Activated CD4-positive, CD25-positive, alpha-beta regulatory T cell treated with anti-CD3 and anti-CD28 coated beads, Interleukin-2, amount 50 U/mL, for 72 hours (primary cell): ENCODE results near the gene NSG1.

Experiments
- DNase-seq: peaks from one replicate; pipeline ENCODE4 v3.0.0; 2021

NSG1 gene

DNA sequence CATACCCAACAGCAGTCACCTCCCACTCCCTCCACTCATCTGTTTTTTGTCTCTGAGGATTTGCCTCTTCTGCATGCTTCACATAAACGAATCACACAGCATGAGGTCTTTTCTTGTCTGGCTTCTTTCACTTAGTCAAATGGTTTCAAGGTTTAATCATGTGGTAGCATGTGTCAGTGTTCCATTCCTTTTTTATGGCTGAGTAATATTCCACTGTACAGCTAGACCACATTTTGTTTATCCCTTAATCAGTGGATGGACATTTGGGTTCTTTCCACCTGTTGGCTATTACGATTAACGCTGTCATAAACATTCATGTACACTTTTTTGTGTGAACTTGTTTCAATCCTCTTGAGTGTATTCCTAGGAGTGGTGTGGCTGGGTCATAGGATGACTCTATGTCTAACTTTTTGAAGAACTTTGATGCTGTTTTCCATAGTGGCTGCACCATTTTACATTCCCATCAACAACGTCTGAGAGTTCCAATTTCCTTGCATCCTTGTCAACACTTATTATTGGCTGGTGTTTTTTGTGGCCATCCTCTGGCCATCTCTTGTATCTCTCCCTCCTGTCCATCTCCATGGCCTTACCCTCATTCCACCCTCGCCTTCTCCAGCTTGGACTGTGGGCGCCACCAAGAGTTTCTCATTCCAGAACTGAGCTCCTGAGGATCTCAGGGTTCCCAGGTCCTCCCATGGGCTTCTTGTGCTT, 12.4 kb upstream of the NSG1 start:
- no peak for DNase-seq

DNA sequence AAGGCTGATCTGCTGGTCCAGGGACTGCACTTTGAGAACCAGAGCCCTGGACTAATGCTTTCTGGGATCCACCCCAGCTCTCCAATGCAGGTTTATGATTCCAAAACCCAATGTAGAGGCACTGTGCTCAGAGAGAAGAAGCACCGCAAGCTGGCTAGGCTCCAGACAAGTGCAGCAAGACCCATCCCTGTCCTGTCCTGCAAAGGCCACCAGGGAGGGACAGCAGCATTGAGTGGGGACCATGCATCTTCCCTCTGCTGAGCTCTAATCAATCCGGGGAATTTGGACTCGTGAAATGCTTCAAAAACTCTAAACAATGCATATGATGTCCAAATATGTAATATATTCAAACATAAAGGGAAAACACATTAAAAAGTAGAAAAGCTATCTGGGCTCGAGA, 10.8 kb upstream of the NSG1 start:
- DNase-seq, result no peak

DNA sequence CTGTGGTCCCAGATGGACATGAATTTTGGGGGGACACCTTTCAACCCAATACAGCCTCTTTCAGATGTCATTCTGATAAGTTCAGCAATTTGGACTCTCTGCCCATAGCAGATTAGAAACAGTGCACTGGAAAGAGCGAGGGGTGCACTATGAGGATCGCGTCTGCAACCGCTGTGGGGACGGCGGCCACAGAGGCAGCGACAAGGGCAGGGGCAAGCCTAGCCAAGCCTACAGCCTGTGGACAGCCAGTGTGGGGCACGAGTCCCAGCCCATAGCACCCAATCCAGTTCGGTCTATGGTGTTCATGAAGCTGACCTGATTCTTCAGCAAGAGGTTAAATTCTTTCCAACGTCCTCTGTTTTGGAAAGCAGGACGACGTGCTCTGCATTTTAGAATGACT, 9.7 kb upstream of the NSG1 start:
- DNase-seq, result no peak

DNA sequence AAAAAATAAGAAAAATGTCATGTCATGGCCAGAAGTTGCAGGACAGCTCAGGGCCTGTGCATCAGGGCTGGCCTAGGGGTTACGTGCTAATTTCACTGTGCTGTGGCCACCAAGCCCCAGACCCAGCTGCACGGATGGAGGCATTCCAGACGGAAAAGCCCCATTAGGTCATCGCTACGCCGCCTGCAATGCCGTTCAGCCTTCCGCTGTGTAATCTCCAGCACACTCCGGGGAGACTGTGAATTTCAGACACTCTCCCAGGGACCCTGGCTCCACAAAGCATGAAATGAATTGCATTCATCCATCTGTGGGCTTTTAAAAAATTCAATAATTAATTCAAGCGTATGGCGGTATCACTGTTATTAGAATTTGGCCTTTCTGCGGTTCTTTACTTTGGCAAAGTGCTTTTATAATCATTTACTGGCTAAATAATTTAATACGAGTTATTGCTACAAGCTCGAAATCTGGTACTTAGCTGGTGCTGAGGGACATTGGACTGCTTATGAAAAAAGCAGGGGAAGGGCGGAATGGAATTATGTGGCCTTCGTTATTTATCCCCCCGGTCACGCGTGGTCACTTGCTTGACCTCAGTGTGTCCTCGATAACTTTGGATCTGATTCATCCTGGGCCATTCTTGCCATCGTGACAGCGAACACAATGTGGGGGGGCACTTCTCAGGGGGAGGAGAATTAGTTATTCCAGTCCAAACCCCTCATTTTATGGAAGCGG, 9.0 kb upstream of the NSG1 start:
- DNase-seq, result no peak

DNA sequence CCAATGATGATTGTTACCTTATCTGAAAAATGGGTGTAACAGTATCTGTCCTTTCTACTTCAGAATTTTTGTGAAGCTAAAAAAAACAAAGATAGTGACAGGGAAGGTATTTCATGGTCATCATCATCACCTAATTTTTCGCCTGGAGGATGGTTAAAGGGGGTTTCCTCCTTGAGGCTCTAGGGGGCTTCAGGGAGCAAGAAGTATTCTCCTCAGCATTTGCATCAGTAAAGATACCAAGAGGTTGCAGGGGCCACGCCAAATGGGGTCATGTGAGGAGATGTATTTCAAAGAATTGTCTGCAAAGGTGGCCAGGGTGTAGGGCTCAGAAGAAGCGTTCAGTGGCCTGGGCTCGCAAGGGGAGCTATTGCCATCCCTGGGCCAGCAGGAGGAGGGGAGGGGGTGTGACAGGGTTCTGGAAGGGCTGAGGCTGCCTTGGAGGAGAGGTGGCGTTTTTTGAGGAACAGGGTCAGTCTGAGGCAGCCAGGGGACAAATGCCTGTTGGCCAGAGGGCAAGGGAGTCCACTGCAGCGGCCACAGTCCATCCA, 7.3 kb upstream of the NSG1 start:
- no peak for DNase-seq

DNA sequence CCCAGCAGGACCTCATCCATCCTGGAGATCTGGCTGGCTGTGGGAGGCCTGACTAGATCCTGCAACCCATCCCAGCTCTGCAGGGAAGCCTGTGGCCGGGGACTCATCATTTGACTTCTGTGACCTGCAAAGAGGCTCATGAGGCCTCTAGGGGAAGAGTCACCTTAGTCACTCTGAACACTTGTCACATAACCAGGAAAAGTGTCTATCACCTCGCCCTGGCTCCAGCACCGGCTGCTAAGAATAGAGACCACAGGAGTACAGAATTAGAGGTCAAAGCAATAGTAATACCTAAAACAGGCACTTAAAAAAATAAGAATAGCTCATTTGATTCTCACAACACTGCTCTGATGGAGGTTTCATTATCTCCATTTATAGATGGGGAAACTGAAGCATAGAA, 3.8 kb upstream of the NSG1 start:
- DNase-seq, result no peak

DNA sequence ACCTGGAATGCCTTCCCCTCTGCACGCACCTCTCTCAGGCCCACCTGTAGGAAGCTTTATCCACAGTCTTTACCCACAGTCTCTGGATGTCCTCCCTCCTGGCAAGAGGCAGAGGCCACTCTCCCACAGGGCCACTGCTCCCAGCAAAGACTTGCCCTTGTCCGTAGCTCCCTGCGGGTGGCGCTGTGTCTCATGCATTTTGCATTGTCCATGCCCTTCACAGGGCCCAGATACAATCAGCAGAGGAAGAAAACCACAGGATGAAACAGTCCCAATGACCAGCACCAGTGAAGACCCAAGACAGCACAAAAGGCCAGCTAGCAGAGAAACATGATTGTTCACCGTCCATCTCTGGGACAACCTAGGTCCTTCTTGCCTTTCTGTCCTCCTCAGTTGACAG, 2.1 kb upstream of the NSG1 start:
- DNase-seq, result no peak

DNA sequence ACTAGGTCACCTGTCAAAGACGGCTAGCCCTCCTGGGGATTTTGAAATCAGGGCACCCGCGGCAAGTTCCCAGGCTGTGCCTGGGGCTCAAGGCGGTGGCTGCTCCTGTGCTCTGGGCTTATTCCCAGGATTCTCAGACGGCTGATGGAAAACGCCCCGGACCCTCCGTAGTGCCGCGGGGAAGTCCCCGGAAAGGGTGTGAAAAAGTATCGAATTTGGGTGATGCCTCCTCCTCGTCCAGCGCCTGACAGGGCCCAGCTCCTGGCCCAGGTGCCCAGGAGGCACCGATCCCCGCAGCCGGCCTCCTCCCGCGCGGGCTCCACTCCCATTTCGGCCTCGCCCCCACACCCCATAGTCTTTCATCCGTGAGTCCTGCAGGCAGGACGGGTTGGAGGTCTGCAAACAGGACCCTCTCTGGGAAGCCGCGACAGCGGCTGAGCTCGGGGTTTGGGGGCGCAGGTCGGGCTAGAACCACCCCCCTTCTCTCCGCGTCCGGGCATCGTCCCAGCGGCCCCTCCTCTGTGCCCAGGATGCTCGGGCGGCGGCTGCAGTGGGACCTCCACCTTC, 1.1 kb upstream of the NSG1 start:
- DNase-seq, result no peak

DNA sequence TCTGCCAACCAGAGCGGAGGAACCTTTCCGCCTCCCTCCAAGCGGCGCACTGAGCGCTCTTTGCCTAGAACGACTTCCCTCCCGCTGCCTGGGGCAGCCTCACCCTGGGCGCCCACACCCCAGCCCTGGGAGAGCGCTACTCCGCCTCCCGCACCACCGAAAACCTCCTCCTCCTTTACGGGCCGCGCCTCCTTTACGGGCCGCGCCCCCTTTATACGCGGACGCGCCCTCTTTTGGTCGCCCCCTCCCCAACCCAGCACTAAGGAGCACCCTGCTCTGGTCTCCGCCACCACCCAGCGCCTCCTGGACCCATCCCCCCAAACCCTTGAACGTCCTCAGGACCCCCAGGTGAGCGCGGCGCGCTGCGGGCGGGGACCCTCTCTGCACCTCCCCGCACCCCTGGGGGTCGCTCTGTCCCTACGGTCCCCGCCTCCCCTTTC, 586 bp upstream of the NSG1 start:
- no peak for DNase-seq

DNA sequence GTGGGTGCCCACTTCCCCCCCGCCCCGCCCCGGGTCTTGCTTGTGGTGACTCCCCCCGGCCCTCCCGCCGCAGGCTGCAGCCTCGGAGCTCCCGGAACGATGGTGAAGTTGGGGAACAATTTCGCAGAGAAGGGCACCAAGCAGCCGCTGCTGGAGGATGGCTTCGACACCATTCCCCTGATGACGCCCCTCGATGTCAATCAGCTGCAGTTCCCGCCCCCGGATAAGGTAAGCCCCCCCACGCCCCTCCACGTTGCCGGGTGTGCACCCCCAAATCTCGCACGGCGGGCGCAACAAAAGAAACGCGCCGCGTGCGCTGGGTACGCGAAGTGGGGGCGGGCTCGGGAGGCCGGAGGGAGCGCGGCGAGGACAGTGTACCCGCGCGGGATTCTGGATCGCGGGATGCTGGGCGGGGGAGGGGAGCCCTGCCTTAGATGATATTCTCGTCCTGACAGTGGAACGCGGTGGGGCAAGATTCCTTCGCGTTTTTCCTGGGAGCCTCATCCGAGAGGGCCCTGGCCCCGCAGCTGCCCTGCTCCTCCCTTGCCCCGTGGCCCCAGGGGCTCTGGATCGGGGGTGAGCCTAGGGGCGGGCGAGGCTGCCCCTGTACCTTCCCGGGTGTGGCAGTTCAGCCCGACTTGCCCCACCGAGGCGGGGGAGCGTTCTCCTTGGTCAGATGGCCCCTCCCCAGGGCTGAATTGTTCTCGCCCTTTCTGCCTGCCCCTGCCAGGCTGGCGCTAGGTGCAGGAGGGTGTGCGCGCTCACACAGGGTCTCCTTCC, 819 bp downstream of the NSG1 start:
- DNase-seq, result no peak

DNA sequence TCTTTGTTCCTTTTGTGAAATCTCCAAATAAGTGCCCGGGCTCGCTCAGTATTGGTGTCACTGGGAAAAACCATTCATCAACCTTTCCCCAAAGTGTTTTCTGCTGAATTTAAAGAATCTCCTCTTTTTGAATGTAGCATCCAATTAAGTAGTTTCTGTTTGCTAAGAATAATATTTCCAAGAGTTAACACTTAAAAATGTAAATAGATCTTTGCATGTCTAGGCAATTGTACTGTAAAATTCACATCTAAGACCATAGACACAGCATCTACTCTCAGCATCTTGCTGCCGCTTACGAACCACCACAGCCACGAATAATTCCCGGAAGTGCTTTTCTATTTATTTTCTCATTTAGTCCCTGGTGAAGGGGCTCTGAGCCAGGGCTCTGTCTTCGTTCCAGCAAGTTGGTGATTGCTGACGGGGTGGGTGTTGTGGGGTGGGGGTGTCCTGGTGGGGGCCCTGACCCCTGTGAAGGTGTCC, 1.4 kb downstream of the NSG1 start:
- DNase-seq, result no peak

DNA sequence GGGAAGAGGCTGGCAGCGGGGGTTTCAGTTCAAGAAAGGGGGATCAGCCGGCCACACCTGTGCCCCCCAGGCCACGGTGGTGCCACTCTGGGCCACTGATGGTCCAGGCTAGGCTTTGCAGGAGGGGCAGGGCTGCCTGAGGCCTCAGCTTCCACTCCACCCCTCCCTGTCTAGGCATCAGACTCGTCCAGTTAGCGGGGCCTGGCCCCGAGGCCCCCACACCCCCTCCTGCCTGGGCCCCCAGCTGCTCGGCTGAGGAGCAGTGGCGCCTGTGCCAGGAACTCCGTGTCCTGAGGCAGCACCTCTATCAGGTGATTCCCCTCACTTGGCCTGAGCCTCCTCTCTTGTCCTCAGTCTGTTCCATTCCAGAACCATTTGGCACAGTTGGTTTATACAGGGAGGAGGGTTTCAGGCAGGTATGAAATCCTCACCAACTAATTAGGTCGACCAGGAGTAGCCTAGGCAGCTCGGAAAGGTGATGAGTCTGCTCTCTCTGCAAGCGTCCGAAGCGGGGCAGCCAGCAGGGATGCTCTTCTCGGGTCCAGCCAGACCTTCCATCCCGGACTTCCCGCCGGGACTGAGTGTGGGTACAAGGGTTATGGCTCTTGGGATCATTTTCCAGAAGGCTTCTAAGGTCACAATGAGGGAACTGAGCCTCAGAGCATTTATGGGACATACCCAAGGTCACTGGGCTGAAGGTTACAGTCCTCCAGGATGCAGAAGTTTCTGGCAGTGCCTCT, 2.1 kb downstream of the NSG1 start:
- no peak for DNase-seq

DNA sequence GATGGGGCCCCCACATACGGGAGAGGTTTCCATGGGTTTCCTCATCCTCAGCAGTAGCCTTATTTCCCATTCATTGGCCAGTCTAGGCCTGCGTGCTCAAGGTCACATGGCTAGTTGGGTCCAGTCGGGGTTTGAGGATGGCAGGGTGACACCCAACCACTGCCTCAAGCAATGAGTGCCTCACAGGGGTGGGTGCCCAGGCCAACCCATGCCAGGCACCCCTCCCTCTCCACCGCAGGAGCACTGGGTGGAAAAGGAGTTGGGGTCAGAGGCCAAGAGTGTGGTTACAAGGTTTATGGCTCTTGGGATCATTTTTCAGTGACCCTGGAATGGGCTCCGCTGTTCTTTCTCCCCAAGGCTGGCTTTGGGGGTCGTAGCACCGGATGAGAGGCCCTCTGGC, 3.1 kb downstream of the NSG1 start:
- no peak for DNase-seq

DNA sequence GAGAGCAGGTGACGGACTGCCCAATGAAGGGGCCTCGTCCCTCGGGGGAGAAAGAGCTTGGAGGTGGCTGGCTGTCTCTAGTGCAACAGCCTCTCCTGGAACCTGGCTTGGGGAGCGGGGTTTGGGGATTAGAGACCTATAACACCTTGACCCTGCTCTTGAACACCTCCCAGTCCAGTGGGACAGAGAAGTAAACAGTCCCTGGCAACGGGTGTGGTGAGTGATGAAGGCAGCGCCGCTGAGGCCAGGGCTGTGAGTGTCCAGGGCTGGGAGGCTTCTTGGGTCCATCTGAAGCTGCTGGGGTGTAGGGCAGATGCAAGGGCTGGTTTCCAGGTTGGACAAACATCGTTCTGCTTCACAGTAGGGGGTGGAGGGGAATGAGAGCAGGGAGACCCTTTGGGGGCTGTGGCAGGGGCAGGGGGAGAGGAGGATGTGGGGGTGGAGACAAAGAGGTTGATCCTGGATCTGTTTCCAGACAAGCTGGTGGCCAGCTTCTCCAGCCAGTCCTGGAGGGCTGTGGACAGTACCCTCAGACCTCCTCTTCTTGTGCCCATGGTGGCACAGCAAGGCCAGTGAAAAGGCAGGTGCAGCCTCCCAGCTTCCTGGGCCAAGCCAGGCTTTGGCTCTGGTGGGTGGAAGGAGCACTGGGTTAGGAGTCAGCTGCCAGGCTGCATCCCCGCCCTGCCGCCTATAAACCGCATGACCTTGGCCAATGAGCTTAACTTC, 3.8 kb downstream of the NSG1 start:
- DNase-seq, result no peak

DNA sequence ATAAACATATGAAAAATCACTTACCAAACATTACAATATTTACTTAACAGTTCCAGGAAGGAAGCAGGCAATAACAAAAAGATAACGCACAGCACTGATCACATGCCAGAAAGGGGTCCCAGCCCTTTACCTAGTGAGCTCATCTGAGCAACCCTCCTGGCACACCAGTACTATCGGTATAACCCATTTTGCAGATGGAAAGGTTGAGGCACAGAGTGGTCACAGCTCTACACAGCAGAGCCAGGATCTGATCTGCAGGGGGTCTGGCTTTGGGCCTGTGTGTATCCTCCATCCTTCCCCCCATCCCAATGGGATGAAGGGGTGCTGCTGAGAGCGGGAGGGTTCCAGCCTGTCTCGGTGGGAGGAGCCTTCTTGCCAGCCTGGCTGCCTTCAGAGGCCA, 5.0 kb downstream of the NSG1 start:
- DNase-seq, result no peak

DNA sequence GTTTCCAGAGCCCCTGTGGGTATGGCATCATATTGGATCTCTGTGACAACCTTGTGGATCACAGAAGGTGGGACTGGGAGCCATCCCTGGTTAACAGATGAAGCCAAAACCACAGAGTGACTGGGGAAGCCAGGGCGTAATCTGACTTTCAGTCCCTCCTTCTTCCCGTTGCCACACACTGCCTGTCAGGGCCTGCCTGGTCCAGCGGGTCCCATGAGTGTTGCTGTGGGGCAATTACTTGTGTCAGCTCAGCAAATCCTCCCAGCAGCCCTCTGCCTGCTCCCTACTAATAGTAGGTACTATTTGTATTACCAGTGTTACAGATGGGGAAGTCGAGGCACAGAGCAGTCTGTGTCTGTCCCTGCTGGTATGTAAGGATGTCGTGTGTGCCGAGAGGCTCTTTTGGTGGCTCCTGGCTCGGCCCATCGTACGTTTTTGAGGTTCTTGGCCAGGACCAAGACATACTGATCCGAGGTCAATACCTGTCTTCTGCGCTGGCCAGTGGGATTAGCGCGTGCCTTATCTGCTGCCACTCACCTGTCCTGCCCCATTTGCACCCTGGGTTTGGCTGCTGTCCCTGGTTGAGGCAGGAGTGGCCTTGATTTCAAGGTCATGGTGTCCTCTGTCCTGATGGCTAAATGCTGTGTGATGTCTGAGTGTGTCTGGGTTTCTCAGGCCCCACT, 5.7 kb downstream of the NSG1 start:
- DNase-seq, result no peak

DNA sequence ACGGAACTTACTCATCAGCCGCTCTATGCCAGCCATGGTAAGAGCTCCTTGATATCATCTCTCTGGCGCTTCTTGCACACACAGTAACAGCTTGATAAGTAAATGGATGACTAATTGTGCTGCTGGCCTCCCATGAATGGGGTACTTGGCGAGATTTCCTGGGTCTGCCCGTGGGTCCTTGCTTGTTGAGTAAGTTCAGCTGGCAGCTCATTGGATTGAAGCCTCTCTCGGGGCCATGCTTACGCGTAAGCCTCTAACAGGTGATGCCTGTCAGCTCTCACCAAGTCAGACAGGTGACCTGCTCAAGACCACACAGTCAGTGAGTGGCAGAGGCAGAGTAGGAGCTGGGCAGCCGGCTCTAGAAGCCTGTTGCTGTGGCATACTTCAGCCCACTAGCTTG, 7.7 kb downstream of the NSG1 start:
- no peak for DNase-seq

DNA sequence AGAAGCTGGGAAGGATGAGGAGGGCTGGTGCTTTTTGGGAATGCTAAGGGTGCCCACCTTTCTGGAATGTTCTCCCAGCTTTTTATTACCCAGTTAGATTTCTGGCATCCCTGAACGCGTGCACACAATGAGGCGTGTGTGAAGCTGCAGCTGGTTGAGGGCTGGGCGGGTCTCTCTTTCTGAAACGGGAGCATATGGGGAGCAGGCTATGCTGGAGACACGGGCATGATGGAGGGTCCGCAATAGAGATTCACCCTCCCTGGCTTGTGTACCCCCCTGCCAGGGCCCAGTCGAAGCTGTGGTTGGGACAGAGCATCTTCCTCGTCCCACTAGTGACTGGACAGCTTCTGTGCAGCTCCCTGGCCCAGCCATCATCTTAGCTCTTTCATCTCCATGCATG, 8.5 kb downstream of the NSG1 start:
- DNase-seq, result no peak

DNA sequence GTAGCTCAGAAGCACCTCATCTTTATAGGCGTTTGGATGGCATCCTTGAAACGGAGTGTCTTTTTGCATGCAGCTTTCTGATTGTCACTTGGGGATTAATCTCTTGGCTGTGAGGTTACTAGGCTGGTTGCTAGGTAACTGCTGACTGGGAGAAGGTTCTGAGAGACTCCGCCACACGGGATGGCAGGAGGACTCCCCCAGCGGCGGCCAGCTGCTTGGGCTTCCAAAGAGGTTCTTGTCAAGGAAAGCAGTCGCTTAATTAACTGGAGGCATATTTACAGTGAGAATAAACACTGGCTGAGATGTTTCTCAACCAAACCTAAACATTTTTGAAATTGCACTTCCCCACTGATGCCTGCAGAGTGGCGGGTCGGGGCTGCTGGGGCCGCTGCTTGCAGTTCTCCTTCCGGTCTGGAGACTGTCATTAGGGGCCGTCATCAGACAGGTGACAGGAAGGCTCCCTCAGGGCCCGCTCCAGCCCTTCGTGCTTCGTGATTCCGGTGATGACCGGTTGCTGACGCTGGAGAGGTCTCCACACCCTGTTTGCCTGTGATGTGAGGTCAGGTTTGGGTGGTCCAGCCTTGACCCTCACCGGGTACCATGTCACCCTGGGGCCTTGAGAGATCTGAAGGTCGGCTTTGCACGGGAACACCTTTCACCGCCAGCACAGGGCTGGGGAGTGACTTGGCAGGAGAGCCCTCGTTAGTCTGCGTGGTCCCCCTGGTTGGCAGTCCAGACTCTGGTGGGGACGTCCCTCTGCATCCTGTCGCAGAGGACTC, 9.1 kb downstream of the NSG1 start:
- no peak for DNase-seq
